ENCODE results near the gene ACTN3.

ACTN3 gene

GRCh38 chr11:66550887-66551286 lies 4.2 kb downstream of the ACTN3 start:
- H3K4me3 ChIP-seq (ENCODE audit: low read length) = no peak overlapping the region
- DNase-seq (ENCODE audit: low read depth) = no peak
- TF ChIP-seq CTCF (conservative IDR thresholded peaks at IDR 0.05; ENCODE audit: low read length) = no peak

- TF ChIP-seq CTCF (conservative IDR thresholded peaks at IDR 0.05; ENCODE audit: low read length) = no peak
- no peak for DNase-seq (ENCODE audit: low read depth)
Measured at GRCh38 chr11:66554602-66555001, 7.9 kb downstream of the ACTN3 start.

GRCh38 chr11:66555416-66555815 lies 8.7 kb downstream of the ACTN3 start:
- TF ChIP-seq CTCF (conservative IDR thresholded peaks at IDR 0.05; ENCODE audit: low read length) = no peak
- H3K4me3 ChIP-seq (ENCODE audit: low read length) = no peak overlapping the region
- DNase-seq (ENCODE audit: low read depth) = no peak

More at GRCh38 chr11:66554602-66555001, 7.9 kb downstream of the ACTN3 start:
- no peak overlapping the region for H3K4me3 ChIP-seq (ENCODE audit: low read length)

GRCh38 chr11:66556086-66556485 lies 9.4 kb downstream of the ACTN3 start:
- TF ChIP-seq CTCF (conservative IDR thresholded peaks at IDR 0.05; ENCODE audit: low read length) = no peak
- no peak overlapping the region for H3K4me3 ChIP-seq (ENCODE audit: low read length)
- no peak for DNase-seq (ENCODE audit: low read depth)

- no peak for TF ChIP-seq CTCF (conservative IDR thresholded peaks at IDR 0.05; ENCODE audit: low read length)
- no peak for DNase-seq (ENCODE audit: low read depth)
- no peak overlapping the region for H3K4me3 ChIP-seq (ENCODE audit: low read length)
Measured at GRCh38 chr11:66557733-66558326, 11.1 kb downstream of the ACTN3 start.

GRCh38 chr11:66559142-66559865 lies 12.6 kb downstream of the ACTN3 start:
- no peak for DNase-seq (ENCODE audit: low read depth)
- H3K4me3 ChIP-seq (ENCODE audit: low read length) = no peak overlapping the region
- no peak for TF ChIP-seq CTCF (conservative IDR thresholded peaks at IDR 0.05; ENCODE audit: low read length)
